ENCODE data around the gene NUP54.

NUP54 gene

GRCh38 chr4:76108467-76109181 lies 39.6 kb downstream of the NUP54 start:
- H3K9me3 Mint-ChIP-seq, result no peaks in the 10 kb centered on the region
- H3K4me3 Mint-ChIP-seq, result no peak overlapping the region
- TF ChIP-seq, protein P1, sequence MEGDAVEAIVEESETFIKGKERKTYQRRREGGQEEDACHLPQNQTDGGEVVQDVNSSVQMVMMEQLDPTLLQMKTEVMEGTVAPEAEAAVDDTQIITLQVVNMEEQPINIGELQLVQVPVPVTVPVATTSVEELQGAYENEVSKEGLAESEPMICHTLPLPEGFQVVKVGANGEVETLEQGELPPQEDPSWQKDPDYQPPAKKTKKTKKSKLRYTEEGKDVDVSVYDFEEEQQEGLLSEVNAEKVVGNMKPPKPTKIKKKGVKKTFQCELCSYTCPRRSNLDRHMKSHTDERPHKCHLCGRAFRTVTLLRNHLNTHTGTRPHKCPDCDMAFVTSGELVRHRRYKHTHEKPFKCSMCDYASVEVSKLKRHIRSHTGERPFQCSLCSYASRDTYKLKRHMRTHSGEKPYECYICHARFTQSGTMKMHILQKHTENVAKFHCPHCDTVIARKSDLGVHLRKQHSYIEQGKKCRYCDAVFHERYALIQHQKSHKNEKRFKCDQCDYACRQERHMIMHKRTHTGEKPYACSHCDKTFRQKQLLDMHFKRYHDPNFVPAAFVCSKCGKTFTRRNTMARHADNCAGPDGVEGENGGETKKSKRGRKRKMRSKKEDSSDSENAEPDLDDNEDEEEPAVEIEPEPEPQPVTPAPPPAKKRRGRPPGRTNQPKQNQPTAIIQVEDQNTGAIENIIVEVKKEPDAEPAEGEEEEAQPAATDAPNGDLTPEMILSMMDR (IDR thresholded peaks at IDR 0.05; ENCODE audit: unreplicated experiment in 3 of 3), result no peak
- H3K36me3 Mint-ChIP-seq (ENCODE audit: low read depth), result peaks cover 6% of the 10 kb centered on the region
- H3K27me3 Mint-ChIP-seq (ENCODE audit: low read depth), result no peaks in the 10 kb centered on the region
- H3K27ac Mint-ChIP-seq, result no peak overlapping the region
- peaks cover 20% of the 10 kb centered on the region for H3K4me1 Mint-ChIP-seq

DNA sequence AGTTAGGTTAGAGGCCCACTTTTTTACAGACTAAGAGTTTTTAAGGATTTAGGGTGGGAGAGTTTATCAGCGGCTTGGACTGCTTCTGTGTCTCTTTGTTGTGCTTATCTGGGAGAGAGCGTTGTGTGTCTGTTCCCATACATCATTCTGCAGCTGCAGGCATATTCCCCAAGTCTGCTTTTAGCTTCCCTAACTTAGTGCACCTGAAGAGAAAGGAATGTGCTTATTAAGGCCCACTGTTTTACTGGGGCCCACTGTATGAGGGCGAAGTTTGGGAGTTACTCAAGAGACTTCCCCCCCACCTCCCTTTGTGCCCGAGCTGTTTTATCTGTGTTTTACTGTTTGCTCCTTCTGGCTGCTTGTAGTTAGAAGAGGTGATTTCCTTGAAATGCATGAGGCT lies 41.8 kb downstream of the NUP54 start:
- no peaks in the 10 kb centered on the region for H3K36me3 Mint-ChIP-seq (ENCODE audit: low read depth)
- peak overlapping the region in 2 of 3 experiments; percentile 11 to 47 for H3K27ac Mint-ChIP-seq
- no peak overlapping the region for H3K4me3 Mint-ChIP-seq
- peaks cover 20% of the 10 kb centered on the region for H3K4me1 Mint-ChIP-seq
- H3K9me3 Mint-ChIP-seq, result no peaks in the 10 kb centered on the region
- TF ChIP-seq, protein P1 (IDR thresholded peaks at IDR 0.05; ENCODE audit: unreplicated experiment in 3 of 3), result no peak
- H3K27me3 Mint-ChIP-seq (ENCODE audit: low read depth), result no peaks in the 10 kb centered on the region

GRCh38 chr4:76105652-76106051 lies 42.5 kb downstream of the NUP54 start:
- Mint-ChIP-seq H3K4me1 (peaks cover 20% of the 10 kb centered on the region), H3K4me3 (no peak overlapping the region), H3K27ac (peak overlapping the region; percentile 19 to 71 (median 47)), H3K9me3 (no peaks in the 10 kb centered on the region), H3K27me3 (ENCODE audit: low read depth) (no peaks in the 10 kb centered on the region), H3K36me3 (ENCODE audit: low read depth) (no peaks in the 10 kb centered on the region)
- TF ChIP-seq, protein P1 (IDR thresholded peaks at IDR 0.05; ENCODE audit: unreplicated experiment in 3 of 3), result no peak

DNA sequence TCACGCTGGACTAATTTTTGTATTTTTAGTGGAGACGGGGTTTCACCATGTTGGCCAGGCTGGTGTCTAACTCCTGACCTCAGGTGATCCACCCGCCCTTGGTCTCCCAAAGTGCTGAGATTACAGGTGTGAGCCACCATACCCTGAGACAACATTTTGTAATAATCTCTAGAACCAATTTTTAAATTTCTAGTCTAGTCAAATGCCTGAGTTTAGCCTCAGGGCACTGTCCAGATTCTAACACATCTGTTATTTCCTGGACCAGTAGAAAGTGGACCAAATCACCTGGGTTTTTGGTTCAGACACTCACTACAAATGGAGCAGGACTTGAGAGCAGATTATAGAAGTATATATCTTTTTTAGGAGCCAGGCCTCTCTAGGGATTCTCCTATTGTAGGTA lies 52.1 kb downstream of the NUP54 start:
- Mint-ChIP-seq H3K9me3 (no peaks in the 10 kb centered on the region), H3K27me3 (ENCODE audit: low read depth) (no peaks in the 10 kb centered on the region), H3K27ac (no peak overlapping the region), H3K36me3 (ENCODE audit: low read depth) (no peaks in the 10 kb centered on the region), H3K4me1 (no peaks in the 10 kb centered on the region), H3K4me3 (no peak overlapping the region)
- TF ChIP-seq, protein P1 (IDR thresholded peaks at IDR 0.05; ENCODE audit: unreplicated experiment in 3 of 3), result no peak

DNA sequence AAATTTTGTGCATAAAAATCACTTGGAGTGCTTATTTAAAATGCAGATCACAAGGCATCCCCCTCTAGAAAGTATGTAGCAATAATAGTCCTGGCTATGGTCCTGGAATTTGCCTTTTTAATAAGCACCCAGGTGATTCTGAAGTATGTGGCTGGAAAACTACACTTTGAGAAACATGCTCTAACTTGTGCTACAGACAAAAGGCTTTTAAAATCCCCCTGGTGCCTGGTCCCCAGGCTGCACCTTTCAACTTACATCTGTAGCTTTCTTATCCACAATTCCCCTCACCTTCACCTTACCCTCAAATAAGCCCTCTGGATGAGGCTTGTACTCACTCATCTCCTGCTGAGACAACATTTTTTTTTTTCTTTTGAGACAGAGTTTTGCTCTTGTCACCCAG lies 52.6 kb downstream of the NUP54 start:
- no peaks in the 10 kb centered on the region for H3K9me3 Mint-ChIP-seq
- no peak overlapping the region for H3K4me3 Mint-ChIP-seq
- no peaks in the 10 kb centered on the region for H3K4me1 Mint-ChIP-seq
- H3K27ac Mint-ChIP-seq, result no peak overlapping the region
- H3K27me3 Mint-ChIP-seq (ENCODE audit: low read depth), result no peaks in the 10 kb centered on the region
- TF ChIP-seq, protein P1 (IDR thresholded peaks at IDR 0.05; ENCODE audit: unreplicated experiment in 3 of 3), result no peak
- no peaks in the 10 kb centered on the region for H3K36me3 Mint-ChIP-seq (ENCODE audit: low read depth)

DNA sequence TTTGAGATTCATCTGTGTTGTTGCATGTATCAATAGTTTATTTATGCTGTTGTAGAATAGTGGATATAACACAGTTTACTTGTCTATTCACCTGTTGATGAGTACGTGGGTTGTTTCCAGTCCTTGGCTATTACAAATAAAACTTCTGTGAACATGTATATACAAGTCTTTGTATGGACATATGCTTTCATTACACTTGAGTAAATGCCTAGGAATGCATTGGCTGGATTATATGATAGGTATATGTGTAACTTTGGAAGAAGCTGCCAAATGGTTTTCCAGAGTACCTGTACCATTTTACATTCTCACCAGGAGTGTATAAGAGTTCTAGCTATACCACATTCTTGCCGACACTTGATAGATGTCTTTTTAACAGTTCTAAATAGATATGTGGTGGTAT lies 57.1 kb downstream of the NUP54 start:
- no peaks in the 10 kb centered on the region for H3K9me3 Mint-ChIP-seq
- no peaks in the 10 kb centered on the region for H3K36me3 Mint-ChIP-seq (ENCODE audit: low read depth)
- H3K27me3 Mint-ChIP-seq (ENCODE audit: low read depth), result no peaks in the 10 kb centered on the region
- H3K4me3 Mint-ChIP-seq, result no peak overlapping the region
- no peak overlapping the region for H3K27ac Mint-ChIP-seq
- H3K4me1 Mint-ChIP-seq, result peaks cover 7% of the 10 kb centered on the region
- TF ChIP-seq, protein P1 (IDR thresholded peaks at IDR 0.05; ENCODE audit: unreplicated experiment in 3 of 3), result no peak
